ENCODE results near the gene ZSCAN4.

GRCh38 chr19:57682226-57682766 lies 13.6 kb downstream of the ZSCAN4 start:
- TF ChIP-seq, protein P1, sequence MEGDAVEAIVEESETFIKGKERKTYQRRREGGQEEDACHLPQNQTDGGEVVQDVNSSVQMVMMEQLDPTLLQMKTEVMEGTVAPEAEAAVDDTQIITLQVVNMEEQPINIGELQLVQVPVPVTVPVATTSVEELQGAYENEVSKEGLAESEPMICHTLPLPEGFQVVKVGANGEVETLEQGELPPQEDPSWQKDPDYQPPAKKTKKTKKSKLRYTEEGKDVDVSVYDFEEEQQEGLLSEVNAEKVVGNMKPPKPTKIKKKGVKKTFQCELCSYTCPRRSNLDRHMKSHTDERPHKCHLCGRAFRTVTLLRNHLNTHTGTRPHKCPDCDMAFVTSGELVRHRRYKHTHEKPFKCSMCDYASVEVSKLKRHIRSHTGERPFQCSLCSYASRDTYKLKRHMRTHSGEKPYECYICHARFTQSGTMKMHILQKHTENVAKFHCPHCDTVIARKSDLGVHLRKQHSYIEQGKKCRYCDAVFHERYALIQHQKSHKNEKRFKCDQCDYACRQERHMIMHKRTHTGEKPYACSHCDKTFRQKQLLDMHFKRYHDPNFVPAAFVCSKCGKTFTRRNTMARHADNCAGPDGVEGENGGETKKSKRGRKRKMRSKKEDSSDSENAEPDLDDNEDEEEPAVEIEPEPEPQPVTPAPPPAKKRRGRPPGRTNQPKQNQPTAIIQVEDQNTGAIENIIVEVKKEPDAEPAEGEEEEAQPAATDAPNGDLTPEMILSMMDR (IDR thresholded peaks at IDR 0.05), result no peak
- no peak for TF ChIP-seq POLR2A (IDR thresholded peaks at IDR 0.05)
